ENCODE data around the gene DUSP28.
"Not testable (repeated sequence)": the region's sequence is repeated elsewhere in the genome, so short reads cannot be mapped to it uniquely, and the experiment has no call there.

Gene DUSP28

GRCh38 chr2:240520130-240520973 lies 39.8 kb upstream of the DUSP28 start:
- no peak for TF ChIP-seq CTCF (IDR thresholded peaks at IDR 0.05)
- H3K27me3 ChIP-seq: peaks cover 21% of the 10 kb centered on the region
- no peaks in the 10 kb centered on the region for H3K4me1 ChIP-seq (ENCODE audit: control insufficient read depth in 1 of 2, insufficient read depth in 1 of 2, low read depth in 1 of 2, low read length in 1 of 2)
- peaks cover 21% of the 10 kb centered on the region for H3K36me3 ChIP-seq
- no peak overlapping the region for H3K27ac ChIP-seq
- no peak overlapping the region for H3K4me3 ChIP-seq (ENCODE audit: low read depth in 1 of 2, low read length in 1 of 2)
- H3K9me3 ChIP-seq: peaks cover 5% of the 10 kb centered on the region

- no peak overlapping the region for H3K4me3 ChIP-seq (ENCODE audit: low read depth in 1 of 2, low read length in 1 of 2)
- H3K4me1 ChIP-seq (ENCODE audit: control insufficient read depth in 1 of 2, insufficient read depth in 1 of 2, low read depth in 1 of 2, low read length in 1 of 2): no peaks in the 10 kb centered on the region
- peaks cover 7% of the 10 kb centered on the region for H3K9me3 ChIP-seq
- no peak overlapping the region for H3K27ac ChIP-seq
- H3K36me3 ChIP-seq: peaks cover 21% of the 10 kb centered on the region
- no peak for TF ChIP-seq CTCF (IDR thresholded peaks at IDR 0.05)
- peaks cover 21% of the 10 kb centered on the region for H3K27me3 ChIP-seq
Measured at GRCh38 chr2:240520974-240521350, 39.2 kb upstream of the DUSP28 start.

GRCh38 chr2:240521885-240522284 lies 38.3 kb upstream of the DUSP28 start:
- H3K4me1 ChIP-seq (ENCODE audit: control insufficient read depth in 1 of 2, insufficient read depth in 1 of 2, low read depth in 1 of 2, low read length in 1 of 2); H3K4me3 ChIP-seq (ENCODE audit: low read depth in 1 of 2, low read length in 1 of 2); H3K27ac ChIP-seq; H3K9me3 ChIP-seq: not testable (repeated sequence)
- Histone ChIP-seq H3K36me3 (peaks cover 21% of the 10 kb centered on the region), H3K27me3 (peaks cover 21% of the 10 kb centered on the region)

GRCh38 chr2:240522406-240522805 lies 37.8 kb upstream of the DUSP28 start:
- H3K4me1 ChIP-seq (ENCODE audit: control insufficient read depth in 1 of 2, insufficient read depth in 1 of 2, low read depth in 1 of 2, low read length in 1 of 2): no peaks in the 10 kb centered on the region
- TF ChIP-seq CTCF (IDR thresholded peaks at IDR 0.05): no peak
- H3K27me3 ChIP-seq: peaks cover 21% of the 10 kb centered on the region
- peaks cover 21% of the 10 kb centered on the region for H3K36me3 ChIP-seq
- H3K4me3 ChIP-seq (ENCODE audit: low read depth in 1 of 2, low read length in 1 of 2): no peak overlapping the region
- H3K9me3 ChIP-seq: peaks cover 11% of the 10 kb centered on the region
- no peak overlapping the region for H3K27ac ChIP-seq

- H3K9me3 ChIP-seq: peaks cover 11% of the 10 kb centered on the region
- H3K4me3 ChIP-seq (ENCODE audit: low read depth in 1 of 2, low read length in 1 of 2): no peak overlapping the region
- H3K27ac ChIP-seq: no peak overlapping the region
- TF ChIP-seq CTCF (IDR thresholded peaks at IDR 0.05): no peak
- peaks cover 23% of the 10 kb centered on the region for H3K36me3 ChIP-seq
- peaks cover 21% of the 10 kb centered on the region for H3K27me3 ChIP-seq
- H3K4me1 ChIP-seq (ENCODE audit: control insufficient read depth in 1 of 2, insufficient read depth in 1 of 2, low read depth in 1 of 2, low read length in 1 of 2): no peaks in the 10 kb centered on the region
Measured at GRCh38 chr2:240523451-240524281, 36.5 kb upstream of the DUSP28 start.
